Activated T-helper 2 cell treated with anti-CD3 and anti-CD28 coated beads, Interferon-gamma antibody, Interleukin-2, Interleukin-4, amounts not matched to agents 10 μg/mL and 5 μg/mL and 100 μg/mL, durations not matched to agents 14 hours and 24 hours and 36 hours (primary cell): ENCODE measurements around the gene PNRC2. TPM values are rescaled to one million over a fixed set of nuclear protein-coding genes. Genes with fewer than 3 reads are reported as not detected.
A peak's percentile ranks its signal among the peaks of the same experiment; 100 is the strongest.
"Not testable (repeated sequence)": the region's sequence is repeated elsewhere in the genome, so short reads cannot be mapped to it uniquely, and the experiment has no call there.

Experiments
- DNase-seq: peaks from one replicate; pipeline ENCODE4 v3.0.0; 2021; ENCODE audit warnings: low spot score
- H3K27ac Mint-ChIP-seq: one replicate; pipeline ENCODE4 v1.8.0; 2021; ENCODE audit warnings: mixed read lengths
- H3K27me3 Mint-ChIP-seq: one replicate; pipeline ENCODE4 v1.8.0; 2021; ENCODE audit warnings: low read depth, mixed read lengths
- H3K36me3 Mint-ChIP-seq: one replicate; pipeline ENCODE4 v1.8.0; 2021; ENCODE audit warnings: low read depth, mixed read lengths
- H3K4me1 Mint-ChIP-seq: one replicate; pipeline ENCODE4 v1.8.0; 2021; ENCODE audit warnings: low read depth, mixed read lengths
- H3K4me3 Mint-ChIP-seq: one replicate; pipeline ENCODE4 v1.8.0; 2021; ENCODE audit warnings: low read depth, mild to moderate bottlenecking, moderate library complexity, mixed read lengths
- H3K9me3 Mint-ChIP-seq: one replicate; pipeline ENCODE4 v1.8.0; 2021; ENCODE audit warnings: mixed read lengths
- intact Hi-C: fragments of 100-400 bp; cut with micrococcal nuclease; formaldehyde crosslinking; loops from one replicate; pipeline ENCODE4 v1.15.1; 2023
- total RNA-seq: library from RNA; stranded (reverse); gene quantifications from 2 replicates; pipeline ENCODE4 v1.2.3, GENCODE V29; 2022

The PNRC2 gene
- total RNA-seq, 1 donor from 2014 or later: 111 TPM

- Mint-ChIP-seq H3K27ac (peak overlapping the region; percentile 98), H3K4me3 (peak overlapping the region; percentile 95), H3K4me1 (peaks cover 34% of the 10 kb centered on the region), H3K27me3 (no peaks in the 10 kb centered on the region), H3K9me3 (no peaks in the 10 kb centered on the region), H3K36me3 (peaks cover 41% of the 10 kb centered on the region)
- intact Hi-C loops: loop anchor here (1.0 kb wide), 1 partner anchor 21 kb away; the partner anchor contains the start of gene PNRC2
- DNase-seq: peak; percentile 48
These were observed 21.1 kb downstream of the PNRC2 start for GRCh38 chr1:23980728-23981070.

- no peak for DNase-seq
- Mint-ChIP-seq H3K4me3 (no peak overlapping the region), H3K27ac (no peak overlapping the region), H3K4me1 (peaks cover 17% of the 10 kb centered on the region), H3K27me3 (no peaks in the 10 kb centered on the region), H3K9me3 (no peaks in the 10 kb centered on the region), H3K36me3 (peaks cover 2% of the 10 kb centered on the region)
- intact Hi-C loops: no loop called here
These were observed 25.0 kb downstream of the PNRC2 start for GRCh38 chr1:23984417-23985186.

GRCh38 chr1:23987038-23987437, 27.4 kb downstream of the PNRC2 start:
- H3K27me3 Mint-ChIP-seq, H3K9me3 Mint-ChIP-seq, intact Hi-C loops, DNase-seq, H3K27ac Mint-ChIP-seq, H3K36me3 Mint-ChIP-seq, H3K4me3 Mint-ChIP-seq: not testable (repeated sequence)
- H3K4me1 Mint-ChIP-seq: peaks cover 12% of the 10 kb centered on the region

- Mint-ChIP-seq H3K9me3 (no peaks in the 10 kb centered on the region), H3K27ac (no peak overlapping the region), H3K27me3 (peaks cover 2% of the 10 kb centered on the region), H3K4me1 (peaks cover 9% of the 10 kb centered on the region), H3K4me3 (no peak overlapping the region), H3K36me3 (no peaks in the 10 kb centered on the region)
- no peak for DNase-seq
- intact Hi-C loops: no loop called here
These were observed 29.6 kb downstream of the PNRC2 start for GRCh38 chr1:23989263-23989662.

- DNase-seq, H3K36me3 Mint-ChIP-seq, H3K27me3 Mint-ChIP-seq, intact Hi-C loops, H3K4me3 Mint-ChIP-seq, H3K27ac Mint-ChIP-seq, H3K9me3 Mint-ChIP-seq: not testable (repeated sequence)
- peaks cover 11% of the 10 kb centered on the region for H3K4me1 Mint-ChIP-seq
These were observed 32.4 kb downstream of the PNRC2 start for GRCh38 chr1:23992011-23992410.

GRCh38 chr1:23995431-23995837, 35.8 kb downstream of the PNRC2 start:
- Mint-ChIP-seq H3K27me3 (peaks cover 2% of the 10 kb centered on the region), H3K4me3 (no peak overlapping the region), H3K9me3 (no peaks in the 10 kb centered on the region), H3K27ac (no peak overlapping the region), H3K4me1 (peaks cover 7% of the 10 kb centered on the region), H3K36me3 (no peaks in the 10 kb centered on the region)
- no peak for DNase-seq
- intact Hi-C loops: no loop called here

- no peak overlapping the region for H3K4me3 Mint-ChIP-seq
- peaks cover 7% of the 10 kb centered on the region for H3K4me1 Mint-ChIP-seq
- DNase-seq: no peak
- no peaks in the 10 kb centered on the region for H3K27me3 Mint-ChIP-seq
- no peak overlapping the region for H3K27ac Mint-ChIP-seq
- intact Hi-C loops: no loop called here
- no peaks in the 10 kb centered on the region for H3K36me3 Mint-ChIP-seq
- no peaks in the 10 kb centered on the region for H3K9me3 Mint-ChIP-seq
These were observed 37.1 kb downstream of the PNRC2 start for GRCh38 chr1:23996700-23997229.

GRCh38 chr1:23997812-23998211, 38.2 kb downstream of the PNRC2 start:
- intact Hi-C loops: no loop called here

GRCh38 chr1:23999156-23999671, 39.6 kb downstream of the PNRC2 start:
- peaks cover 7% of the 10 kb centered on the region for H3K4me1 Mint-ChIP-seq
- no peak overlapping the region for H3K4me3 Mint-ChIP-seq
- no peak overlapping the region for H3K27ac Mint-ChIP-seq

More at GRCh38 chr1:23997812-23998211, 38.2 kb downstream of the PNRC2 start:
- Mint-ChIP-seq H3K27me3 (peaks cover 6% of the 10 kb centered on the region), H3K4me3 (no peak overlapping the region), H3K9me3 (no peaks in the 10 kb centered on the region), H3K4me1 (peaks cover 7% of the 10 kb centered on the region), H3K27ac (no peak overlapping the region), H3K36me3 (no peaks in the 10 kb centered on the region)
- DNase-seq: no peak

GRCh38 chr1:24002695-24003094, 43.1 kb downstream of the PNRC2 start:
- no peak for DNase-seq
- Mint-ChIP-seq H3K27ac (no peak overlapping the region), H3K36me3 (no peaks in the 10 kb centered on the region), H3K4me3 (no peak overlapping the region), H3K4me1 (peaks cover 6% of the 10 kb centered on the region), H3K9me3 (no peaks in the 10 kb centered on the region), H3K27me3 (peaks cover 24% of the 10 kb centered on the region)
- intact Hi-C loops: no loop called here

More at GRCh38 chr1:23999156-23999671, 39.6 kb downstream of the PNRC2 start:
- no peak for DNase-seq
- no peaks in the 10 kb centered on the region for H3K36me3 Mint-ChIP-seq
- intact Hi-C loops: no loop called here
- H3K27me3 Mint-ChIP-seq: peaks cover 17% of the 10 kb centered on the region
- H3K9me3 Mint-ChIP-seq: no peaks in the 10 kb centered on the region

GRCh38 chr1:24003331-24003972, 43.8 kb downstream of the PNRC2 start:
- H3K9me3 Mint-ChIP-seq: no peaks in the 10 kb centered on the region
- peaks cover 27% of the 10 kb centered on the region for H3K27me3 Mint-ChIP-seq
- H3K4me3 Mint-ChIP-seq: no peak overlapping the region
- no peak overlapping the region for H3K27ac Mint-ChIP-seq
- H3K4me1 Mint-ChIP-seq: peaks cover 6% of the 10 kb centered on the region
- H3K36me3 Mint-ChIP-seq: no peaks in the 10 kb centered on the region
- no peak for DNase-seq
- intact Hi-C loops: no loop called here

GRCh38 chr1:24004132-24004531, 44.5 kb downstream of the PNRC2 start:
- intact Hi-C loops: no loop called here
- no peak overlapping the region for H3K27ac Mint-ChIP-seq
- DNase-seq: no peak
- H3K27me3 Mint-ChIP-seq: peaks cover 27% of the 10 kb centered on the region
- H3K36me3 Mint-ChIP-seq: no peaks in the 10 kb centered on the region
- no peaks in the 10 kb centered on the region for H3K9me3 Mint-ChIP-seq
- no peak overlapping the region for H3K4me3 Mint-ChIP-seq
- peaks cover 2% of the 10 kb centered on the region for H3K4me1 Mint-ChIP-seq

GRCh38 chr1:24005163-24005562, 45.5 kb downstream of the PNRC2 start:
- peaks cover 34% of the 10 kb centered on the region for H3K27me3 Mint-ChIP-seq
- intact Hi-C loops: no loop called here
- no peaks in the 10 kb centered on the region for H3K4me1 Mint-ChIP-seq
- no peaks in the 10 kb centered on the region for H3K9me3 Mint-ChIP-seq
- no peaks in the 10 kb centered on the region for H3K36me3 Mint-ChIP-seq
- H3K4me3 Mint-ChIP-seq: no peak overlapping the region
- H3K27ac Mint-ChIP-seq: no peak overlapping the region
- DNase-seq: no peak
